Subcutaneous abdominal adipose tissue (tissue), 5 donors: ENCODE measurements around the gene SIRPA.

ENCODE experiments used
- H3K27ac ChIP-seq: one replicate; pipeline ENCODE4 v1.7.0; 2013; ENCODE audit warnings: low read depth, mild to moderate bottlenecking, inconsistent platforms, low read length, moderate library complexity
- H3K27me3 ChIP-seq, 5 donors: one replicate each; pipeline ENCODE4 v1.7.0; 2013; ENCODE audit warnings: low read length in 5 of 5, inconsistent platforms in 1 of 5; ENCODE audit not compliant: control insufficient read depth in 5 of 5, insufficient read depth in 4 of 5
- H3K36me3 ChIP-seq, 5 donors: one replicate each; pipeline ENCODE4 v1.7.0; 2013; ENCODE audit warnings: low read length in 5 of 5; ENCODE audit not compliant: control insufficient read depth in 5 of 5, insufficient read depth in 5 of 5
- H3K4me1 ChIP-seq, 5 donors: one replicate each; pipeline ENCODE4 v1.7.0; 2013; ENCODE audit warnings: low read length in 5 of 5, mild to moderate bottlenecking in 3 of 5, moderate library complexity in 1 of 5; ENCODE audit not compliant: control insufficient read depth in 5 of 5, insufficient read depth in 5 of 5
- H3K4me3 ChIP-seq, 5 donors: one replicate each; pipeline ENCODE4 v1.7.0; 2013; ENCODE audit warnings: low read length in 5 of 5, low read depth in 1 of 5
- H3K9ac ChIP-seq, 5 donors: one replicate each; pipeline ENCODE4 v1.7.0; 2013; ENCODE audit warnings: low read length in 5 of 5, mild to moderate bottlenecking in 4 of 5, moderate library complexity in 3 of 5
- H3K9me3 ChIP-seq, 5 donors: one replicate each; pipeline ENCODE4 v1.7.0; 2013; ENCODE audit warnings: low read length in 5 of 5; ENCODE audit not compliant: control insufficient read depth in 5 of 5
- donor health status: healthy.
- donor health status: healthy.
- donor health status: healthy.
- donor health status: healthy.
- donor health status: healthy.

The SIRPA gene

DNA sequence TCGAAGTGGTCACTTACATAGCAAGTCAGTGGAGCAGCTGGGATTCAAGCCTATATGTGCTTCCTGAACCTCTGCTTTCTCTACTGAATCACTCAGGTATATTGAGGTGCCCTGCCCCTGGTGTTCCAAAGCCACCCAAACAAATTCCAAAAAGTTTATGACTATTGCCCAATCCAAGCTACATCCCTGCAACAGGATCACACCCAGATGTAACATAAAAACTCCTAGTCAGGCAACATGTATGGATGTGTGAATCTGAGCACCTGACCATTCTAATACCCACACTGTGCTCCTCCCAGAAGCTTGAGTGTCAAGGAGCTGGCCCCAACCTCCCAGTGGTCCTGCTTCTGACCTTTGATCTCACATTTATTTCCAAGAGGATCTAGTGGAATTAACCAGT is 39.5 kb upstream of the SIRPA start:
- no peak overlapping the region for H3K27ac ChIP-seq
- H3K4me3 ChIP-seq: no peak overlapping the region
- H3K9me3 ChIP-seq: no peaks in the 10 kb centered on the region
- peaks cover 0 to 4% (median 0%) of the 10 kb centered on the region in 5 donors for H3K27me3 ChIP-seq
- peaks cover 2 to 43% (median 21%) of the 10 kb centered on the region in 5 donors for H3K4me1 ChIP-seq
- H3K36me3 ChIP-seq: no peaks in the 10 kb centered on the region
- H3K9ac ChIP-seq: no peak overlapping the region

DNA sequence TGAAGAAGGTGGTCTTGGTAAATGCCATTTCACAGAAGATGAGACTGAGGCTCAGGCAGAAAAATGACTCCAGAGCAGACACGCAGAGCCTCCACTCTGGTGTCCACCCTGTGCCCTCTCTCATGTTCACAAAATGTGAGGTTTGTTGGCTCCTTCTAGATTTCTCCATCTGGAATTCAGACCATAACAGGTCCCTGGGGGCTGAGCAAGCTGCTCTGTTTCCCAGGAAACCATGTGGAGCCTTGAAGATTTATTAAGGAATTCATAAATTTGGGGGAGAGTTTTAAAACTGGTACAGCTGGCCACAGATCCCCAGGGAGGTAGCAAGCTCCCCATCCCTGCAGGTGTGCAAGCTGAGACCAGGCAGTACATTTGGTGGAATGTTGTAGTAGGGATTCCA is 38.8 kb upstream of the SIRPA start:
- Histone ChIP-seq H3K9ac (no peak overlapping the region), H3K36me3 (no peaks in the 10 kb centered on the region), H3K27ac (no peak overlapping the region), H3K27me3 (peaks cover 0 to 6% (median 0%) of the 10 kb centered on the region in 5 donors), H3K9me3 (no peaks in the 10 kb centered on the region), H3K4me1 (peaks cover 2 to 40% (median 13%) of the 10 kb centered on the region in 5 donors), H3K4me3 (no peak overlapping the region)

DNA sequence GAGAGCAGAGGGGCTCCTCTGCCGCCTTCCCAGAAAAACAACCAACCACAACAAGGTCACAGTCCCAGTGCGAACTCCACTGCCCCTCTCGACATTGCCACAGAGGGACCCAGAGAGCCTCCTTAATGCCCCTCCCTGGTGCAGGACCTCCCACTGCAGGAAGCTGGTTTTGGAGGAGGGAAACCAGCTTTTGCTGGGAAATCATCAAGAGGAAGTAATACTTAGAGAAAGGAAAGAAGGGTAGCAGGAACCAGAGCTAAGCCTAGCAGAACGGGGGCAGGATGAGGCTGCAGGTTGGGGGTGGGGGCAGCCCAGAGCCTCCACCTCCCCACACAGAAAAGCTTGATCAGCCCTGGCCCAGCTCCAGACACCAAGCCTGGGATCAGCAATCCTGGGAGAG is 37.7 kb upstream of the SIRPA start:
- H3K4me3 ChIP-seq: no peak overlapping the region
- H3K4me1 ChIP-seq: peaks cover 2 to 44% (median 10%) of the 10 kb centered on the region in 5 donors
- H3K27ac ChIP-seq: no peak overlapping the region
- no peaks in the 10 kb centered on the region for H3K36me3 ChIP-seq
- peaks cover 0 to 12% (median 2%) of the 10 kb centered on the region in 5 donors for H3K27me3 ChIP-seq
- no peaks in the 10 kb centered on the region for H3K9me3 ChIP-seq
- H3K9ac ChIP-seq: no peak overlapping the region

GRCh38 chr20:1858871-1859270 is 36.3 kb upstream of the SIRPA start:
- no peak overlapping the region for H3K4me3 ChIP-seq
- no peak overlapping the region for H3K27ac ChIP-seq
- no peaks in the 10 kb centered on the region for H3K9me3 ChIP-seq
- peaks cover 0 to 12% (median 2%) of the 10 kb centered on the region in 5 donors for H3K27me3 ChIP-seq
- peaks cover 2 to 44% (median 10%) of the 10 kb centered on the region in 5 donors for H3K4me1 ChIP-seq
- no peak overlapping the region for H3K9ac ChIP-seq
- H3K36me3 ChIP-seq: no peaks in the 10 kb centered on the region

- H3K9me3 ChIP-seq: no peaks in the 10 kb centered on the region
- H3K4me3 ChIP-seq: no peak overlapping the region
- no peaks in the 10 kb centered on the region for H3K36me3 ChIP-seq
- no peak overlapping the region for H3K9ac ChIP-seq
- H3K4me1 ChIP-seq: peaks cover 2 to 38% (median 10%) of the 10 kb centered on the region in 5 donors
- no peak overlapping the region for H3K27ac ChIP-seq
- peaks cover 0 to 12% (median 0%) of the 10 kb centered on the region in 5 donors for H3K27me3 ChIP-seq
Measured at GRCh38 chr20:1860446-1860845, 34.8 kb upstream of the SIRPA start.

DNA sequence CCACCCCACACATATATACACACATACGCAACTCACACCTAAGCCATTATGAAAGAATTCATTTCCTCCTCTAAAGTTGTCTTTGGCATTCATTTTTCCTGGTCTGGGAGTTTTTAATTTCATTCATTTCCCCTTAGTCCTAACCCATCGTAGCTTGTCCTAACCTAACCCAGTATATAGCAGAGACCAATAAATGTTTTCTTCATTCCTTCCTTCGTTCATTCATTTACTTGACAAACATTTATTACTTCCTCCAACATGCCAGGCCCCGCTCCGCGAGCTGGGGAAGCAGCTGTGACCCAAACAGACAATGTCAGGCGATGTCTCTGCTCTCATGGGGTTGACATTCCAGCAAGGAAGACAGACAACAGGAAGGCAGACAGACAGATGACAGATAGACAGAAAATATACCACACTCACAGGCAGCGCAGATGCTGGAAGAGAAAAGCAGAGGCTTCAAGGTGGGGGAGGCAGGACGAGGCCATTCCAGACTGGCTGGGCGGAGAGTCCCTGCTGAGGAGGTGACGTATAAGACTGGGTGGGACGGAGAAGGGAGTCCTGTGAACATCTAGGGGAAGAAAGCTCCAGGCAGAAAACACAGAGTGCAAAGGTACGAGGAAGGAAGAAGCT is 33.7 kb upstream of the SIRPA start:
- H3K36me3 ChIP-seq: no peaks in the 10 kb centered on the region
- no peak overlapping the region for H3K27ac ChIP-seq
- H3K9ac ChIP-seq: no peak overlapping the region
- peaks cover 0 to 12% (median 0%) of the 10 kb centered on the region in 5 donors for H3K27me3 ChIP-seq
- H3K4me3 ChIP-seq: peak overlapping the region in 1 of 5 donors; percentile 26
- peaks cover 2 to 34% (median 6%) of the 10 kb centered on the region in 5 donors for H3K4me1 ChIP-seq
- H3K9me3 ChIP-seq: no peaks in the 10 kb centered on the region

- H3K27ac ChIP-seq: no peak overlapping the region
- no peaks in the 10 kb centered on the region for H3K36me3 ChIP-seq
- no peak overlapping the region for H3K9ac ChIP-seq
- peaks cover 2 to 33% (median 6%) of the 10 kb centered on the region in 5 donors for H3K4me1 ChIP-seq
- H3K9me3 ChIP-seq: no peaks in the 10 kb centered on the region
- no peak overlapping the region for H3K4me3 ChIP-seq
- H3K27me3 ChIP-seq: peaks cover 0 to 12% (median 0%) of the 10 kb centered on the region in 5 donors
Measured at GRCh38 chr20:1861996-1862662, 33.1 kb upstream of the SIRPA start.

GRCh38 chr20:1862663-1863053 is 32.5 kb upstream of the SIRPA start:
- H3K27ac ChIP-seq: no peak overlapping the region
- no peak overlapping the region for H3K4me3 ChIP-seq
- peaks cover 0 to 13% (median 2%) of the 10 kb centered on the region in 5 donors for H3K27me3 ChIP-seq
- H3K36me3 ChIP-seq: no peaks in the 10 kb centered on the region
- H3K9me3 ChIP-seq: no peaks in the 10 kb centered on the region
- peaks cover 1 to 33% (median 4%) of the 10 kb centered on the region in 5 donors for H3K4me1 ChIP-seq
- no peak overlapping the region for H3K9ac ChIP-seq

- Histone ChIP-seq H3K9ac (no peak overlapping the region), H3K4me1 (peaks cover 0 to 32% (median 3%) of the 10 kb centered on the region in 5 donors), H3K36me3 (no peaks in the 10 kb centered on the region), H3K27me3 (peaks cover 0 to 15% (median 4%) of the 10 kb centered on the region in 5 donors), H3K4me3 (no peak overlapping the region), H3K9me3 (no peaks in the 10 kb centered on the region), H3K27ac (no peak overlapping the region)
Measured at GRCh38 chr20:1863296-1863695, 31.9 kb upstream of the SIRPA start.

GRCh38 chr20:1866834-1867233 is 28.4 kb upstream of the SIRPA start:
- H3K9me3 ChIP-seq: no peaks in the 10 kb centered on the region
- H3K4me3 ChIP-seq: no peak overlapping the region
- peaks cover 0 to 28% (median 3%) of the 10 kb centered on the region in 5 donors for H3K4me1 ChIP-seq
- no peak overlapping the region for H3K9ac ChIP-seq
- H3K27ac ChIP-seq: no peak overlapping the region
- no peaks in the 10 kb centered on the region for H3K36me3 ChIP-seq
- H3K27me3 ChIP-seq: peaks cover 0 to 9% (median 4%) of the 10 kb centered on the region in 5 donors
